Suppressor macrophage treated with lipopolysaccharide for 1 hour (primary cell): ENCODE results near the gene RASAL2.
"Not testable (repeated sequence)": the region's sequence is repeated elsewhere in the genome, so short reads cannot be mapped to it uniquely, and the experiment has no call there.

ENCODE experiments used
- DNase-seq, 3 donors: peaks; one replicate each; pipeline ENCODE4 v3.0.0-alpha.2; 2020 to 2022

The RASAL2 gene

GRCh38 chr1:178496410-178497135 lies 402.7 kb downstream of the RASAL2 start, which contains the start of gene CLEC20A:
Gene CLEC20A, minus strand, starts transcription at chr1:178496964. Its CDS starts 25 bp downstream, at chr1:178496939.
- DNase-seq: no peak

- DNase-seq: no peak
Measured at GRCh38 chr1:178497903-178498478, 404.1 kb downstream of the RASAL2 start.

- no peak for DNase-seq
Measured at GRCh38 chr1:178498896-178499675, 405.2 kb downstream of the RASAL2 start.

- DNase-seq: no peak
Measured at GRCh38 chr1:178500091-178500770, 406.3 kb downstream of the RASAL2 start.

- DNase-seq: no peak
Measured at GRCh38 chr1:178500936-178501554, 407.1 kb downstream of the RASAL2 start.

- DNase-seq: peak; percentile 72 to 93 (median 85)
Measured at GRCh38 chr1:178501705-178502329, 407.9 kb downstream of the RASAL2 start.

GRCh38 chr1:178502330-178502714 lies 408.4 kb downstream of the RASAL2 start:
- no peak for DNase-seq

- DNase-seq: no peak
Measured at GRCh38 chr1:178502856-178503255, 409.0 kb downstream of the RASAL2 start.

GRCh38 chr1:178503316-178503715 lies 409.4 kb downstream of the RASAL2 start:
- not testable (repeated sequence) for DNase-seq

GRCh38 chr1:178503849-178504248 lies 409.9 kb downstream of the RASAL2 start:
- DNase-seq: no peak

GRCh38 chr1:178504286-178504685 lies 410.4 kb downstream of the RASAL2 start:
- no peak for DNase-seq

GRCh38 chr1:178506177-178506576 lies 412.3 kb downstream of the RASAL2 start:
- DNase-seq: no peak

GRCh38 chr1:178506669-178507068 lies 412.8 kb downstream of the RASAL2 start:
- no peak for DNase-seq

- no peak for DNase-seq
Measured at GRCh38 chr1:178509414-178510007, 415.6 kb downstream of the RASAL2 start.

- no peak for DNase-seq
Measured at GRCh38 chr1:178510155-178510554, 416.3 kb downstream of the RASAL2 start.

- DNase-seq: no peak
Measured at GRCh38 chr1:178512566-178513277, 418.8 kb downstream of the RASAL2 start, which contains the start of gene TEX35. Gene TEX35, plus strand, starts transcription at chr1:178513109. Its CDS starts 80 bp downstream, at chr1:178513189.

- DNase-seq: no peak
Measured at GRCh38 chr1:178513278-178513983, 419.5 kb downstream of the RASAL2 start.

GRCh38 chr1:178516110-178516509 lies 422.2 kb downstream of the RASAL2 start:
- DNase-seq: peak in 2 of 3 donors; percentile 13 to 17

GRCh38 chr1:178518894-178519293 lies 425.0 kb downstream of the RASAL2 start:
- DNase-seq: no peak

- no peak for DNase-seq
Measured at GRCh38 chr1:178520803-178521202, 426.9 kb downstream of the RASAL2 start.
